ENCODE data around the gene TMCO4.

DNA sequence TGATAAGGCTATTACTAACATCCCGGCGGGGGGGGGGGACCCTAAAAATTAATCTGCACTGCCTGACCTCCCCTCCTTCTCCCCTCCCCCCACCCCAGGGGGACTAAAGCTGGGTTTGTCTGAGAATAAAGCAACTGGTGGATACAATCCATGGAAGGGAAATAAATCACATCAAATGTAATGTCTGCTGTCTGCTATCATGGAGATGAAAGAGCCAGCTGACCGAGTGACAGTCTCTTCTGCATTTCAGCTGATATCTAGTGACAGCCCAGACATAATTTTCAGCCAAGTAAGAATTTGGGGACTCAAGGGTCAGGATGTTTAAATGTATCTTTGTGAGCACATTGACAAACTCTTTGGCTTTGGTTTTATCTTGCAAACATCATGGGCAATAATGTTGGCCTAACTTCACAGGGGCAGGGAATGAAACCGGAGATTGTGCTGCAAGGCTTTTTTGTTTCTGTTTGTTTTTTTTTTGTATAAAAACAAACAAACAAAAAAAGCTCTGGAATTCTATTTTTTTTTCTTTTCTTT is 90.4 kb downstream of the TMCO4 start:
- TF ChIP-seq, protein P1, sequence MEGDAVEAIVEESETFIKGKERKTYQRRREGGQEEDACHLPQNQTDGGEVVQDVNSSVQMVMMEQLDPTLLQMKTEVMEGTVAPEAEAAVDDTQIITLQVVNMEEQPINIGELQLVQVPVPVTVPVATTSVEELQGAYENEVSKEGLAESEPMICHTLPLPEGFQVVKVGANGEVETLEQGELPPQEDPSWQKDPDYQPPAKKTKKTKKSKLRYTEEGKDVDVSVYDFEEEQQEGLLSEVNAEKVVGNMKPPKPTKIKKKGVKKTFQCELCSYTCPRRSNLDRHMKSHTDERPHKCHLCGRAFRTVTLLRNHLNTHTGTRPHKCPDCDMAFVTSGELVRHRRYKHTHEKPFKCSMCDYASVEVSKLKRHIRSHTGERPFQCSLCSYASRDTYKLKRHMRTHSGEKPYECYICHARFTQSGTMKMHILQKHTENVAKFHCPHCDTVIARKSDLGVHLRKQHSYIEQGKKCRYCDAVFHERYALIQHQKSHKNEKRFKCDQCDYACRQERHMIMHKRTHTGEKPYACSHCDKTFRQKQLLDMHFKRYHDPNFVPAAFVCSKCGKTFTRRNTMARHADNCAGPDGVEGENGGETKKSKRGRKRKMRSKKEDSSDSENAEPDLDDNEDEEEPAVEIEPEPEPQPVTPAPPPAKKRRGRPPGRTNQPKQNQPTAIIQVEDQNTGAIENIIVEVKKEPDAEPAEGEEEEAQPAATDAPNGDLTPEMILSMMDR (IDR thresholded peaks at IDR 0.05) = no peak
- TF ChIP-seq EZH2 (IDR thresholded peaks at IDR 0.05; ENCODE audit: borderline replicate concordance, insufficient read depth, low read depth, low read length, poor library complexity, severe bottlenecking) = no peak

Measured in B cell (primary cell).